T-helper 1 cell treated with Interleukin-12 subunit alpha and Interleukin-12 subunit beta and Interleukin-4 antibody, amounts not matched to agents 30 μg/mL and 1 μg/mL, for 36 hours (primary cell): ENCODE measurements around the gene CALHM2.

Source experiments
- H3K27ac Mint-ChIP-seq: one replicate; pipeline ENCODE4 v1.8.0; 2021; ENCODE audit warnings: mild to moderate bottlenecking, mixed read lengths
- H3K27me3 Mint-ChIP-seq: one replicate; pipeline ENCODE4 v1.8.0; 2021; ENCODE audit warnings: low read depth, mixed read lengths
- H3K36me3 Mint-ChIP-seq: one replicate; pipeline ENCODE4 v1.8.0; 2021; ENCODE audit warnings: low read depth, mixed read lengths
- H3K4me1 Mint-ChIP-seq: one replicate; pipeline ENCODE4 v1.8.0; 2021; ENCODE audit warnings: low read depth, mixed read lengths
- H3K4me3 Mint-ChIP-seq: one replicate; pipeline ENCODE4 v1.8.0; 2021; ENCODE audit warnings: mild to moderate bottlenecking, moderate library complexity, mixed read lengths
- H3K9me3 Mint-ChIP-seq: one replicate; pipeline ENCODE4 v1.8.0; 2021; ENCODE audit warnings: mixed read lengths

The CALHM2 gene

GRCh38 chr10:103451831-103452505 is at the start of gene CALHM2:
Gene CALHM2, minus strand, starts transcription at chr10:103452370. Its CDS starts 2,429 bp downstream, at chr10:103449941.
- Mint-ChIP-seq H3K36me3 (peaks cover 33% of the 10 kb centered on the region), H3K4me1 (peaks cover 46% of the 10 kb centered on the region), H3K4me3 (peak within 1 kb of the TSS; percentile 88), H3K9me3 (no peaks in the 10 kb centered on the region), H3K27ac (peak within 1 kb of the TSS; percentile 76), H3K27me3 (no peaks in the 10 kb centered on the region)

- Mint-ChIP-seq H3K27me3 (peaks cover 51% of the 10 kb centered on the region), H3K4me3 (no peak overlapping the region), H3K27ac (no peak overlapping the region), H3K36me3 (no peaks in the 10 kb centered on the region), H3K9me3 (no peaks in the 10 kb centered on the region), H3K4me1 (peaks cover 29% of the 10 kb centered on the region)
Measured at GRCh38 chr10:103501186-103501585, 49.0 kb upstream of the CALHM2 start.

GRCh38 chr10:103500481-103500880 is 48.3 kb upstream of the CALHM2 start:
- Mint-ChIP-seq H3K27ac (no peak overlapping the region), H3K4me3 (peak overlapping the region; percentile 6), H3K36me3 (no peaks in the 10 kb centered on the region), H3K9me3 (no peaks in the 10 kb centered on the region), H3K4me1 (peaks cover 29% of the 10 kb centered on the region), H3K27me3 (peaks cover 58% of the 10 kb centered on the region)

GRCh38 chr10:103499881-103500280 is 47.7 kb upstream of the CALHM2 start:
- Mint-ChIP-seq H3K4me3 (no peak overlapping the region), H3K36me3 (no peaks in the 10 kb centered on the region), H3K27me3 (peaks cover 64% of the 10 kb centered on the region), H3K4me1 (peaks cover 29% of the 10 kb centered on the region), H3K9me3 (no peaks in the 10 kb centered on the region), H3K27ac (no peak overlapping the region)

- no peaks in the 10 kb centered on the region for H3K9me3 Mint-ChIP-seq
- H3K27ac Mint-ChIP-seq, result no peak overlapping the region
- peaks cover 67% of the 10 kb centered on the region for H3K27me3 Mint-ChIP-seq
Measured at GRCh38 chr10:103498936-103499638, 46.9 kb upstream of the CALHM2 start.

GRCh38 chr10:103497161-103497915 is 45.2 kb upstream of the CALHM2 start:
- H3K4me3 Mint-ChIP-seq, result no peak overlapping the region
- H3K4me1 Mint-ChIP-seq, result peaks cover 26% of the 10 kb centered on the region
- H3K9me3 Mint-ChIP-seq, result no peaks in the 10 kb centered on the region
- no peak overlapping the region for H3K27ac Mint-ChIP-seq
- H3K27me3 Mint-ChIP-seq, result peaks cover 68% of the 10 kb centered on the region
- no peaks in the 10 kb centered on the region for H3K36me3 Mint-ChIP-seq

More at GRCh38 chr10:103498936-103499638, 46.9 kb upstream of the CALHM2 start:
- Mint-ChIP-seq H3K36me3 (no peaks in the 10 kb centered on the region), H3K4me1 (peaks cover 27% of the 10 kb centered on the region), H3K4me3 (no peak overlapping the region)

- H3K4me3 Mint-ChIP-seq, result peak overlapping the region; percentile 58
Measured at GRCh38 chr10:103495321-103495720, 43.2 kb upstream of the CALHM2 start.

GRCh38 chr10:103493916-103494877 is 42.0 kb upstream of the CALHM2 start:
- H3K27me3 Mint-ChIP-seq, result peaks cover 68% of the 10 kb centered on the region
- H3K4me1 Mint-ChIP-seq, result peaks cover 12% of the 10 kb centered on the region
- peak overlapping the region; percentile 58 for H3K4me3 Mint-ChIP-seq
- no peak overlapping the region for H3K27ac Mint-ChIP-seq
- H3K36me3 Mint-ChIP-seq, result no peaks in the 10 kb centered on the region
- H3K9me3 Mint-ChIP-seq, result no peaks in the 10 kb centered on the region

More at GRCh38 chr10:103495321-103495720, 43.2 kb upstream of the CALHM2 start:
- Mint-ChIP-seq H3K36me3 (no peaks in the 10 kb centered on the region), H3K27me3 (peaks cover 75% of the 10 kb centered on the region), H3K4me1 (peaks cover 19% of the 10 kb centered on the region), H3K9me3 (no peaks in the 10 kb centered on the region), H3K27ac (no peak overlapping the region)

- no peaks in the 10 kb centered on the region for H3K9me3 Mint-ChIP-seq
- no peaks in the 10 kb centered on the region for H3K36me3 Mint-ChIP-seq
- H3K4me3 Mint-ChIP-seq, result peak within 1 kb of the TSS; percentile 83
- no peak within 1 kb of the TSS for H3K27ac Mint-ChIP-seq
- peaks cover 63% of the 10 kb centered on the region for H3K27me3 Mint-ChIP-seq
- H3K4me1 Mint-ChIP-seq, result peaks cover 12% of the 10 kb centered on the region
Measured at GRCh38 chr10:103493362-103493915, 41.3 kb upstream of the CALHM2 start, which contains the start of gene NEURL1. Gene NEURL1, plus strand, starts transcription at chr10:103493705. Its CDS starts 683 bp downstream, at chr10:103494388.

- no peaks in the 10 kb centered on the region for H3K36me3 Mint-ChIP-seq
- peaks cover 12% of the 10 kb centered on the region for H3K4me1 Mint-ChIP-seq
- H3K27ac Mint-ChIP-seq, result no peak overlapping the region
- peak overlapping the region; percentile 83 for H3K4me3 Mint-ChIP-seq
- peaks cover 60% of the 10 kb centered on the region for H3K27me3 Mint-ChIP-seq
- H3K9me3 Mint-ChIP-seq, result no peaks in the 10 kb centered on the region
Measured at GRCh38 chr10:103492655-103493261, 40.6 kb upstream of the CALHM2 start.

- Mint-ChIP-seq H3K4me1 (peaks cover 12% of the 10 kb centered on the region), H3K9me3 (no peaks in the 10 kb centered on the region), H3K4me3 (peak overlapping the region; percentile 6), H3K27me3 (peaks cover 51% of the 10 kb centered on the region), H3K27ac (no peak overlapping the region), H3K36me3 (no peaks in the 10 kb centered on the region)
Measured at GRCh38 chr10:103491729-103492364, 39.7 kb upstream of the CALHM2 start.

GRCh38 chr10:103490986-103491314 is 38.8 kb upstream of the CALHM2 start:
- H3K27me3 Mint-ChIP-seq, result peaks cover 42% of the 10 kb centered on the region
- peaks cover 13% of the 10 kb centered on the region for H3K4me1 Mint-ChIP-seq
- H3K27ac Mint-ChIP-seq, result no peak overlapping the region
- no peak overlapping the region for H3K4me3 Mint-ChIP-seq
- H3K36me3 Mint-ChIP-seq, result no peaks in the 10 kb centered on the region
- H3K9me3 Mint-ChIP-seq, result no peaks in the 10 kb centered on the region

- Mint-ChIP-seq H3K27ac (no peak overlapping the region), H3K27me3 (peaks cover 18% of the 10 kb centered on the region), H3K9me3 (no peaks in the 10 kb centered on the region), H3K4me3 (no peak overlapping the region), H3K4me1 (peaks cover 7% of the 10 kb centered on the region), H3K36me3 (no peaks in the 10 kb centered on the region)
Measured at GRCh38 chr10:103487410-103487708, 35.2 kb upstream of the CALHM2 start.
